Loucy (cell line): Measurements from ENCODE around the gene ARHGAP4.

Source experiments
- CTCF ChIP-seq: fragments of 200-600 bp; sonication (generic); conservative IDR thresholded peaks from 2 replicates; pipeline ENCODE4 v1.5.1; 2014; ENCODE audit warnings: mild to moderate bottlenecking, antibody characterized with exemption, low read length
- EZH2phosphoT487 ChIP-seq: fragments of 200-600 bp; IDR thresholded peaks from 2 replicates; pipeline ENCODE4 v1.6.1; 2018; ENCODE audit warnings: antibody characterized with exemption, mild to moderate bottlenecking, moderate library complexity, borderline replicate concordance

- no peak for TF ChIP-seq CTCF
- no peak for TF ChIP-seq EZH2phosphoT487
Observed at GRCh38 chrX:153920546-153920945, 5.5 kb downstream of the ARHGAP4 start.
